ENCODE measurements around the gene MIPOL1. TPM values are rescaled to one million over a fixed set of nuclear protein-coding genes. Genes with fewer than 3 reads are reported as not detected.

The MIPOL1 gene
- total and polyA plus RNA-seq, 9 of the 15 experiments (the other 6 are each of a cell fraction or from before 2014, with no cell fraction given), result 6.7 to 21.9 (median 12.4) TPM

- TF ChIP-seq ZBTB9 (CRISPR knock-in tag; IDR thresholded peaks at IDR 0.05) (peak; percentile 98), CSDE1 (IDR thresholded peaks at IDR 0.05) (no peak), DIDO1 (tag; IDR thresholded peaks at IDR 0.05; ENCODE audit: low read depth) (peak; percentile 83), MYBL2 (IDR thresholded peaks at IDR 0.05; ENCODE audit: low read depth) (no peak), MYBL2 (CRISPR knock-in tag; IDR thresholded peaks at IDR 0.05; ENCODE audit: borderline replicate concordance) (no peak), TGIF2 (CRISPR knock-in tag; IDR thresholded peaks at IDR 0.05) (no peak), SNIP1 (IDR thresholded peaks at IDR 0.05; ENCODE audit: low read depth) (no peak), SMAD4 (CRISPR knock-in tag; conservative IDR thresholded peaks at IDR 0.05) (peak; percentile 98), ZBTB7A (IDR thresholded peaks at IDR 0.05; ENCODE audit: borderline replicate concordance, control insufficient read depth, low read depth, low read length) (no peak), ZNF384 (IDR thresholded peaks at IDR 0.05; ENCODE audit: low read depth, low read length) (no peak), RBM15 (IDR thresholded peaks at IDR 0.05; ENCODE audit: insufficient read depth, low read length) (no peak), MEF2D (tag; conservative IDR thresholded peaks at IDR 0.05; ENCODE audit: low read depth) (peak; percentile 95), NKRF (IDR thresholded peaks at IDR 0.05; ENCODE audit: borderline replicate concordance) (no peak), COPS2 (conservative IDR thresholded peaks at IDR 0.05) (no peak)
- TF ChIP-seq, protein P1, sequence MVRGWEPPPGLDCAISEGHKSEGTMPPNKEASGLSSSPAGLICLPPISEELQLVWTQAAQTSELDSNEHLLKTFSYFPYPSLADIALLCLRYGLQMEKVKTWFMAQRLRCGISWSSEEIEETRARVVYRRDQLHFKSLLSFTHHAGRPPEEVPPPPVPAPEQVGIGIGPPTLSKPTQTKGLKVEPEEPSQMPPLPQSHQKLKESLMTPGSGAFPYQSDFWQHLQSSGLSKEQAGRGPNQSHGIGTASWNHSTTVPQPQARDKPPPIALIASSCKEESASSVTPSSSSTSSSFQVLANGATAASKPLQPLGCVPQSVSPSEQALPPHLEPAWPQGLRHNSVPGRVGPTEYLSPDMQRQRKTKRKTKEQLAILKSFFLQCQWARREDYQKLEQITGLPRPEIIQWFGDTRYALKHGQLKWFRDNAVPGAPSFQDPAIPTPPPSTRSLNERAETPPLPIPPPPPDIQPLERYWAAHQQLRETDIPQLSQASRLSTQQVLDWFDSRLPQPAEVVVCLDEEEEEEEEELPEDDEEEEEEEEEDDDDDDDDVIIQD (CRISPR knock-in tag; IDR thresholded peaks at IDR 0.05), result peak; percentile 94; the same call in 1 of the 2 replicates
- TF ChIP-seq, protein P2, sequence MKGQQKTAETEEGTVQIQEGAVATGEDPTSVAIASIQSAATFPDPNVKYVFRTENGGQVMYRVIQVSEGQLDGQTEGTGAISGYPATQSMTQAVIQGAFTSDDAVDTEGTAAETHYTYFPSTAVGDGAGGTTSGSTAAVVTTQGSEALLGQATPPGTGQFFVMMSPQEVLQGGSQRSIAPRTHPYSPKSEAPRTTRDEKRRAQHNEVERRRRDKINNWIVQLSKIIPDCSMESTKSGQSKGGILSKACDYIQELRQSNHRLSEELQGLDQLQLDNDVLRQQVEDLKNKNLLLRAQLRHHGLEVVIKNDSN (CRISPR knock-in tag; IDR thresholded peaks at IDR 0.05), result no peak
These were observed 30.3 kb upstream of the MIPOL1 start (continued) for GRCh38 chr14:37167151-37168047.

All from K562 (cell line).